HL-60/S4 treated with phorbol 12-myristate 13-acetate at 8.2 ng/mL for 4 days and 3 days (cell line): ENCODE results near the gene DDX28.
"Not testable (repeated sequence)": the region's sequence is repeated elsewhere in the genome, so short reads cannot be mapped to it uniquely, and the experiment has no call there.

ENCODE experiments used
- in situ Hi-C: fragments of 300-500 bp; cut with MboI; formaldehyde crosslinking; loops from 2 replicates; pipeline ENCODE4 v1.15.0; 2022; ENCODE audit warnings: low sequenced_read_pairs

DDX28 gene

GRCh38 chr16:67996666-67997065 lies 26.4 kb downstream of the DDX28 start:
- in situ Hi-C loops = no loop called here

- in situ Hi-C loops = no loop called here
Observed at GRCh38 chr16:67995423-67995822, 27.6 kb downstream of the DDX28 start.

- in situ Hi-C loops = loop anchor here (5.0 kb wide), 1 partner anchor 43 kb away; no protein-coding TSS in a partner anchor
Observed at GRCh38 chr16:67994040-67994408, 29.0 kb downstream of the DDX28 start.

GRCh38 chr16:67993207-67994039 lies 29.6 kb downstream of the DDX28 start:
- in situ Hi-C loops = loop anchor here (5.0 kb wide), 1 partner anchor 44 kb away; no protein-coding TSS in a partner anchor

- in situ Hi-C loops = loop anchor here (5.0 kb wide), 1 partner anchor 45 kb away; no protein-coding TSS in a partner anchor
Observed at GRCh38 chr16:67992661-67993206, 30.3 kb downstream of the DDX28 start.

GRCh38 chr16:67990018-67990386 lies 33.0 kb downstream of the DDX28 start:
- in situ Hi-C loops = loop anchor here (5.0 kb wide), 1 partner anchor 47 kb away; no protein-coding TSS in a partner anchor

GRCh38 chr16:67989322-67990017 lies 33.6 kb downstream of the DDX28 start:
- in situ Hi-C loops = loop anchor here (5.0 kb wide), 1 partner anchor 48 kb away; no protein-coding TSS in a partner anchor

- in situ Hi-C loops = no loop called here
Observed at GRCh38 chr16:67988675-67989074, 34.4 kb downstream of the DDX28 start.

GRCh38 chr16:67987460-67988160 lies 35.4 kb downstream of the DDX28 start:
- in situ Hi-C loops = no loop called here

- in situ Hi-C loops = no loop called here
Observed at GRCh38 chr16:67986949-67987348, 36.1 kb downstream of the DDX28 start.

GRCh38 chr16:67982011-67982696 lies 40.9 kb downstream of the DDX28 start:
- in situ Hi-C loops = no loop called here

- in situ Hi-C loops = no loop called here
Observed at GRCh38 chr16:67979955-67980678, 42.9 kb downstream of the DDX28 start, which contains the start of gene DPEP3. Gene DPEP3 (minus strand): TSS chr16:67980499. CDS start chr16:67980380, 119 bp downstream.

- in situ Hi-C loops = no loop called here
Observed at GRCh38 chr16:67977469-67978227, 45.4 kb downstream of the DDX28 start.

- in situ Hi-C loops = no loop called here
Observed at GRCh38 chr16:67977005-67977404, 46.0 kb downstream of the DDX28 start.

- in situ Hi-C loops = no loop called here
Observed at GRCh38 chr16:67976205-67976604, 46.8 kb downstream of the DDX28 start.

- in situ Hi-C loops = no loop called here
Observed at GRCh38 chr16:67975321-67976105, 47.5 kb downstream of the DDX28 start.

GRCh38 chr16:67972285-67972684 lies 50.7 kb downstream of the DDX28 start:
- in situ Hi-C loops = not testable (repeated sequence)

GRCh38 chr16:67971111-67971510 lies 51.9 kb downstream of the DDX28 start:
- in situ Hi-C loops = no loop called here
